EH (cell line): Measurements from ENCODE around the gene PLIN5.

Source experiments
- DNase-seq: peaks from one replicate; pipeline ENCODE4 v3.0.0-alpha.2; 2015; ENCODE audit warnings: low read depth

The PLIN5 gene

GRCh38 chr19:4504891-4505569, 30.0 kb downstream of the PLIN5 start:
- no peak for DNase-seq

- no peak for DNase-seq
Measured at GRCh38 chr19:4504297-4504701, 30.7 kb downstream of the PLIN5 start.

DNA sequence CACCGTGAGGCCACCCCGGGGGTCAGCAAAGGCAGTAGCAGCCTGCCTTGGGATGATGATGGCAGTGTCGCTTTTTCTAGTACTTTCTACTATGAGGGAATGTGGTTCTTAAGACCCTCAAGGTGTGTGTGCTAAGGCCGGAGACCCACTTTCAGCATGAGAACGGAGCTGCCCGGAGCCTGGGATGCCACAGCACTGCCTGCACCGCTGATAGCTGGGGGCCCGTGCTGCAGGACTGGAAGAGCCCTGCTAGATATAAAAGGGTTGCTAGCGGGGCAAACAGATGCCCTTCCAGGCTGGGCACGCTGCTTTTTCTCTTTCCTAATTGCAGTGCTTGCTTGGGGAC, 31.2 kb downstream of the PLIN5 start:
- no peak for DNase-seq

- no peak for DNase-seq
Measured at GRCh38 chr19:4503132-4503824, 31.7 kb downstream of the PLIN5 start.

GRCh38 chr19:4502282-4503131, 32.5 kb downstream of the PLIN5 start:
- no peak for DNase-seq

GRCh38 chr19:4501691-4502090, 33.3 kb downstream of the PLIN5 start:
- no peak for DNase-seq

GRCh38 chr19:4500841-4501591, 34.0 kb downstream of the PLIN5 start:
- no peak for DNase-seq

GRCh38 chr19:4499855-4500254, 35.2 kb downstream of the PLIN5 start:
- no peak for DNase-seq

GRCh38 chr19:4499318-4499717, 35.7 kb downstream of the PLIN5 start:
- no peak for DNase-seq

- no peak for DNase-seq
Measured at GRCh38 chr19:4498694-4499093, 36.3 kb downstream of the PLIN5 start.

- no peak for DNase-seq
Measured at GRCh38 chr19:4497770-4498389, 37.1 kb downstream of the PLIN5 start.

DNA sequence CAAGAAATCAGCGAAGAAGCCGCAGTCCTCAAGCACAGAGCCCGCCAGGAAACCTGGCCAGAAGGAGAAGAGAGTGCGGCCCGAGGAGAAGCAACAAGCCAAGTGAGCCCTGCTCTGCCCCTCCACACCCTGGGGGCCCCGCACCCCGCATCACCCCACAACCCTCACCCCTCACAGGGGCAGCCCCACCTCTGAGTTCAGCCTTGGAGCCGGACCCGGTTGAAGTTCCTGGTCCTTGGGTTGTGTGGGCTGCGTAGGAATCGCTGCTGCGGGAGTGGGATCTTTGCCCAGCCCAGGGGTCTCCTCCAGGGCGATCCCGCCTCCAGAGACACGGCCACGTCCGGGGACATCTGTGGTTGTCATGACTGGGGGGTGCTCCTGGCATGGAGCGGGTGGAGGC, 38.7 kb downstream of the PLIN5 start:
- DNase-seq: no peak

DNA sequence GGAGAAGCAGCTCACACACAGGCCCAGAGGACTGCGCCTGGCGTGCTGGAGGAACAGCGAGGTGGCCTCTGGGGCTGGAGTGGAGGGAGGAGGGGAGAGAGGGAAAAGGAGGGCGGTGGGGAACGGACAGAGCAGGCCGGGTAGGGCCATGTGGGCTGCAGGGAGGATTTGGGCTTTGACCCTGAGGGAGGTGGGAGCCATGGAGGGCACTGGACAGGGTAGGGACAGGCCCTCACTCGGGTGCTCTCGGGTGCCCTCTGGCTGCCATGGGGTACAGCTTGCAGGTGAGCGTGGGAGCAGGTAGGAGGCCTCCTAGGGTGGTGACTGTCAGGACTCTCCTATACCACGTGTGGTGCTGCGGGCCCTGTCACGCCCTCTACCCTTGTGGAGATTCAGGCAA, 39.6 kb downstream of the PLIN5 start:
- no peak for DNase-seq

GRCh38 chr19:4494691-4495064, 40.3 kb downstream of the PLIN5 start:
- DNase-seq: no peak

- no peak for DNase-seq
Measured at GRCh38 chr19:4493929-4494690, 40.9 kb downstream of the PLIN5 start.

GRCh38 chr19:4493104-4493928, 41.7 kb downstream of the PLIN5 start:
- DNase-seq: no peak

DNA sequence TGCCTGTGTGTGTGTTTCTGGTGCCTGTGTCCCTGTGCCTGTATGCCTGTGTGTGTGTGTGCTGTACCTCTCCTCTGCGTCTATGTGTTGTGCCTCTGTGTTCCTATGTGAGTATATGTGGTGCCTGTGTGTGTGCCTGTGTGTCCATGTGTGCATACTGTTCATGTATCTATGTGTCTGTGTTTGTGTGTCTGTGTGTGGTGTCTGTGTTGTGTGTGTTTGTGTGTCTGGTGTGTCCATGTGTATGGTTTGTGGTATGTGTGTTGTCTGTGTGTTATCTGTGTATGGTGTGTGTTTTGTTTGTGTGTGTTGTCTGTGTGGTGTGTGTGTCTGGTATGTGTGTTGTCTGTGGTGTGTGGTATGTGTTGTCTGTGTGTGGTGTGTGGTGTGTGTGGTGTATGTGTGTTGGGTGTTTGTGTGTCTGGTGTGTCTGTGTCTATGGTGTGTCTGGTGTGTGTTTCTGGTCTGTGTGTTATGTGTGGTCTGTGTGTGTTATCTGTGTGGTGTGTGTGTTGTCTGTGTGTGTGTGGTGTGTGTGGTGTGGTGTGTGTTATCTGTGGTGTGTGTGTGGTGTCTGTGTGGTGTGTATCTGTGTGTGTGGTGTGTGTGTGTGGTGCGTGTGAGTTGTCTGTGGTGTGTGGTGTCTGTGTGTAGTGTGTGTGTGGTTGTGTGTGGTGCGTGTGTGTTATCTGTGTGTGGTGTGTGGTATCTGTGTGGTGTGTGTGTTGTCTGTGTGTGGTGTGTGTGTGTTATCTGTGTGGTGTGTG, 42.5 kb downstream of the PLIN5 start:
- no peak for DNase-seq

GRCh38 chr19:4491446-4491845, 43.6 kb downstream of the PLIN5 start:
- DNase-seq: no peak

- no peak for DNase-seq
Measured at GRCh38 chr19:4488496-4488895, 46.5 kb downstream of the PLIN5 start.

GRCh38 chr19:4487572-4487971, 47.5 kb downstream of the PLIN5 start:
- no peak for DNase-seq
